Measurements from ENCODE around the gene CPA4.

GRCh38 chr7:130322615-130323014, 29.7 kb downstream of the CPA4 start:
- TF ChIP-seq CTCF (IDR thresholded peaks at IDR 0.05) (no peak), ZFX (IDR thresholded peaks at IDR 0.05; ENCODE audit: borderline replicate concordance) (no peak)

Data from 22Rv1 (cell line).